Measurements from ENCODE around the gene IL21R.
"Not testable (repeated sequence)": the region's sequence is repeated elsewhere in the genome, so short reads cannot be mapped to it uniquely, and the experiment has no call there.

The IL21R gene

DNA sequence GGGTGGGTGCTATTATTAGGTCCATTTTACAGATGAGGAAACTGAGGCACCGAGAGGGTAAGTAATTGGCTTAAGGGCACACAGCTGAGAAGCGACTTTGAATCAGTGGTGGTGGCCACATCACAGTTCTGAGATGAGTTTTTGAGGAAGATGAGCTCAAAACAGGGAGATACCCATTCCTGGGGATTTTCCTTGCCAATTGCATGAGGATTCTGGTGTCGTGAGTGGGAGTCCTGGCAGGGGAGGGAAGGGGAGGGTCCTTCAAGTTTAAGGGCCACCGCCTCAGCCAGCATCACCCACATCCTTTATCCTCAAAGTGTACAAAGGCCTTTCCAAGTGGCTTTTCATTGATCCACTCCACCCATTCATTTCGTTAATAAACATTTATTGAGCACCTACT lies 45.3 kb downstream of the IL21R start:
- DNase-seq = no peak

DNA sequence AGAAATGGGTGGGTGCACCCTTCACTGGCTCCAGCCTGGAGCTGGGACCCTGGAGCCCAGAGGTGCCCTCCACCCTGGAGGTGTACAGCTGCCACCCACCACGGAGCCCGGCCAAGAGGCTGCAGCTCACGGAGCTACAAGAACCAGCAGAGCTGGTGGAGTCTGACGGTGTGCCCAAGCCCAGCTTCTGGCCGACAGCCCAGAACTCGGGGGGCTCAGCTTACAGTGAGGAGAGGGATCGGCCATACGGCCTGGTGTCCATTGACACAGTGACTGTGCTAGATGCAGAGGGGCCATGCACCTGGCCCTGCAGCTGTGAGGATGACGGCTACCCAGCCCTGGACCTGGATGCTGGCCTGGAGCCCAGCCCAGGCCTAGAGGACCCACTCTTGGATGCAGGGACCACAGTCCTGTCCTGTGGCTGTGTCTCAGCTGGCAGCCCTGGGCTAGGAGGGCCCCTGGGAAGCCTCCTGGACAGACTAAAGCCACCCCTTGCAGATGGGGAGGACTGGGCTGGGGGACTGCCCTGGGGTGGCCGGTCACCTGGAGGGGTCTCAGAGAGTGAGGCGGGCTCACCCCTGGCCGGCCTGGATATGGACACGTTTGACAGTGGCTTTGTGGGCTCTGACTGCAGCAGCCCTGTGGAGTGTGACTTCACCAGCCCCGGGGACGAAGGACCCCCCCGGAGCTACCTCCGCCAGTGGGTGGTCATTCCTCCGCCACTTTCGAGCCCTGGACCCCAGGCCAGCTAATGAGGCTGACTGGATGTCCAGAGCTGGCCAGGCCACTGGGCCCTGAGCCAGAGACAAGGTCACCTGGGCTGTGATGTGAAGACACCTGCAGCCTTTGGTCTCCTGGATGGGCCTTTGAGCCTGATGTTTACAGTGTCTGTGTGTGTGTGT lies 46.8 kb downstream of the IL21R start:
- no peak for DNase-seq

DNA sequence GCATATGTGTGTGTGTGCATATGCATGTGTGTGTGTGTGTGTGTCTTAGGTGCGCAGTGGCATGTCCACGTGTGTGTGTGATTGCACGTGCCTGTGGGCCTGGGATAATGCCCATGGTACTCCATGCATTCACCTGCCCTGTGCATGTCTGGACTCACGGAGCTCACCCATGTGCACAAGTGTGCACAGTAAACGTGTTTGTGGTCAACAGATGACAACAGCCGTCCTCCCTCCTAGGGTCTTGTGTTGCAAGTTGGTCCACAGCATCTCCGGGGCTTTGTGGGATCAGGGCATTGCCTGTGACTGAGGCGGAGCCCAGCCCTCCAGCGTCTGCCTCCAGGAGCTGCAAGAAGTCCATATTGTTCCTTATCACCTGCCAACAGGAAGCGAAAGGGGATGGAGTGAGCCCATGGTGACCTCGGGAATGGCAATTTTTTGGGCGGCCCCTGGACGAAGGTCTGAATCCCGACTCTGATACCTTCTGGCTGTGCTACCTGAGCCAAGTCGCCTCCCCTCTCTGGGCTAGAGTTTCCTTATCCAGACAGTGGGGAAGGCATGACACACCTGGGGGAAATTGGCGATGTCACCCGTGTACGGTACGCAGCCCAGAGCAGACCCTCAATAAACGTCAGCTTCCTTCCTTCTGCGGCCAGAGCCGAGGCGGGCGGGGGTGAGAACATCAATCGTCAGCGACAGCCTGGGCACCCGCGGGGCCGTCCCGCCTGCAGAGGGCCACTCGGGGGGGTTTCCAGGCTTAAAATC lies 47.6 kb downstream of the IL21R start:
- DNase-seq = peak in 2 of 4 experiments; percentile 26 to 28

DNA sequence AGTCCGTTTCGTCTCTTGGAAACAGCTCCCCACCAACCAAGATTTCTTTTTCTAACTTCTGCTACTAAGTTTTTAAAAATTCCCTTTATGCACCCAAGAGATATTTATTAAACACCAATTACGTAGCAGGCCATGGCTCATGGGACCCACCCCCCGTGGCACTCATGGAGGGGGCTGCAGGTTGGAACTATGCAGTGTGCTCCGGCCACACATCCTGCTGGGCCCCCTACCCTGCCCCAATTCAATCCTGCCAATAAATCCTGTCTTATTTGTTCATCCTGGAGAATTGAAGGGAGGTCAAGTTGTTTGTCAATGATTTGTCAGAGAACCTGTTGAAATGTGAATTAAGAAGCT lies 48.2 kb downstream of the IL21R start:
- DNase-seq = no peak

DNA sequence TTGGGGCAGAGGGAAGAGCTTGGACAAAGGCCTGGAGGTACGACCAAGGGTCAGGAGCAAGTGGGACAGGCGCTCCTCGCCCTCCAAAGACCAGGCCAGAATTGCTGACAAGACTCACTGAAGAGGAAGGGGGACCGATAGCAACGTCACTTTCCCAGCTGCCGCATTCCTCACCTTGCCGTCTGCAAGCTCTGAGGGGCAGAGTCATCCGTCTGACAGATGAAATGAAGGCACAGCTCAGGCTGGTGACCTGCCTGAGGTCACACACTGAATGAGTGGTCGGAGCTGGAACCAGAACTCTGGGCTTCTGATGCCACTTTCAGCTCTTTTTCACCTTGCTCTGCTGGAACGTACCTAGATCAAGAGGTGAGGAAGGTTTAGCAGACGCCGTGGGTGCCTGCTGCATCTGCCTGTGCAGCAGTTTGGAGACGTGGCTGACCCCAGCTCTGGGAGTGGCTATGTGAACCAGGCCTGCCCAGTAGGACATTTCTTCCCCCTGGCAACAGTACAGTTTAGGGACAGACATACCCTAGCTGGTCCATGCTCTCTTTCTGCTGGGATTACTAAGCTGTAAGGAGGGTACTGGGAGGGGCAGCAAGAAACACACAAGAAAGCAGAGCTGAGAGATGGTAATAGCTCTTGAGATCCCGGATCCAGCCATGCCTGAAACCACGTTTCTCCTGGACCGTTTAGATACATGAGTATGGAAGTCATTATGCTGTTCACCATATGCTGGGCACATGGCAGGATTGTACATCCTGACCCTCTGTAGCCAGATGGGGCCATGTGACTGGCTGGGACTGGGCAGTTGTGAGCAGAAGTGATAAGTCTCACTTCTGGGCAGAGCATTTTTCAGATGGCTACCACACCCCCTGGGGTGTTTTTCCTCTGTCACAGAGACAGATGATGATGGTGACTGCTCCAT lies 50.9 kb downstream of the IL21R start:
- no peak for DNase-seq

DNA sequence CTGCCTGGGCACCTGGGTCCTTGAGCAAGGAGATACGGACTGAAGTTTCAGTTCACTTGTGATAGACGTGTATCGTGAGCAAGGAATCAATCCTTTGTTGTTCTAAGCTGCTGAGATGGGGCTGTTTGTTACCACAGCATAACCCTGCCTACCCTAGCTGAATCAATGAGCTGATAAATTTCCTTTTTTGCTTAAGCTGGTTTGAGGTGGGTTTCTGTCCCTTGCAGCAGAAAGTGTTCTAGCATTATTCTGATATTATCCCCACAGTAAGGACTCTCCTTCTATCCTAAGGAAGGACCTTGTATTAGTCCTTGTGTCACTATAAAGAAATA lies 51.5 kb downstream of the IL21R start:
- DNase-seq = no peak

DNA sequence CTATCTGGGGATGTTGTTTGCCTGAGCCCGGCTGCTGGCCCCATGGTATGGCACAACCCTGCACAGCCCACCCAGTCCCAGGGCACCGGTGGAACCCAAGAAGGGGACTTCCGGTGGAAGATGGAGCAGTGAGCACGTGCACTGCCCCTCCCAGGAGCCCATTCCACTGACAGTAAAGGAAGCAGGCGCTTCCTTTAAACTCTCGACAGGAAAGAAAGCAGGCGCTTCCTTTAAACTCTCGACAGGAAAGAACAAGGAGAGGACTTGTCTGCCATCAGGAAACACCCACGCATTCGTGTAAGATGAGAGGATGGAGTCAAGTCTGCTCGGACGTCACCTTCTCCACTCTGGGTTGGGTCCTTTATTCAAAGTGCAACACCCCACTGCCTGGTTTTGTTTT lies 53.7 kb downstream of the IL21R start:
- no peak for DNase-seq

DNA sequence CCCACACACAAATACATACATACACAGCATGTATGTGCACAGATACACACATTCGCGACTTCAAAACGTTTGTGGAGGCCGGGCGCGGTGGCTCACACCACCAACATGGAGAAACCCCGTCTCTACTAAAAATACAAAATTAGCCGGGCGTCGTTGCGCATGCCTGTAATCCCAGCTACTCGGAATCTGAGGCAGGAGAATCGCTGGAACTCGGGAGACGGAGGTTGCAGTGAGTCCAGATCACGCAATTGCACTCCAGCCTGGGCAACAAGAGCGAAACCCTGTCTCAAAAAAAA lies 55.6 kb downstream of the IL21R start:
- not testable (repeated sequence) for DNase-seq

DNA sequence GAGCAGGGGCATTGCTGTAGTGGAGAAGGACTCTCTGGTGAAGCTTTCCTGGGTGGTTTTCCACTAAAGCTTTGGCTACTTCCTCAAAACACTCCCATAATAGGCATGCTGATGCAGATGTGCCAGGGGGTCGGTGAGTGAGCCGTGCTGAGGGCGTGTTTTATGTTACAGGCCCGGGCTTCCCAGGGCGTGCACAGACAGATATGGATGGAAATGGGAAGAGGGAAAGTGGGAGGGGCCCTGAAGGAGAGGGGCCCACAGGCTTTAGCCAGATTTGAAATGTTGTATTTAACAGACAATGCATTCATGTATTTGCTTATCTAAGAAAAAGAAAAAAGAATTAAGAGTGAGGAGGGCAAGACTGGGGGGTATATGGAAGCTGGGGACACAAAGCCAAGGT lies 56.3 kb downstream of the IL21R start:
- DNase-seq = no peak

DNA sequence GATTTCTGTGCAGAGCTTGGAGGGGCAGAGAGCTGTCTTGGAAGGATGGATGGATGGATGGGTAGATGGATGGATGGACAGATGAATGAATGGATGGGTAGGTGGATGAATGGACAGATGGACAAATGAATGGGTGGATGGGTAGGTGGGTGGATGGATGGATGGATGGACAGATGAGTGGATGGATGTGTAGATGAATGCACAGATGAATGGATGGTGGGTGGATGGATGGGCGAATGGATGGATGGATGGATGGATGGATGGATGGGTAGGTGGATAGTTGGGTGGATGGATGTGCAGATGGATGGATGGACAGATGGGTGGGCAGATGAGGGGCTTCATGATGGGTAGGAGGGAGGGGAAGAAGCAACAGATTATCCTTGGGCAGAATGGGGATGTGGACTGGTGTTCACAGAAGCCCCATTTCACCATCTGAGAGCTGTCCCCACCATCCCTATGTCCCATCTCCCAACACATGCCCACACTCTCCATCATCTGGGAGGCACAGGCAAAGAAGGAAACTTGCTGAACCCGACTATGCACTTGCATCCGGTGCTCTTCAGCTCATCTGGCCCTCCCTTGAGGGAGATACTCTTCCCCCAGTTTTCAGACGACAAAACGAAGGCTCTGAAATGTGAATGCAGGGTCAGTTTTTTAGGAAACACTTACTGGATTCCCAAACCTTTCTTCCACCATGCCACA lies 57.2 kb downstream of the IL21R start:
- no peak for DNase-seq

DNA sequence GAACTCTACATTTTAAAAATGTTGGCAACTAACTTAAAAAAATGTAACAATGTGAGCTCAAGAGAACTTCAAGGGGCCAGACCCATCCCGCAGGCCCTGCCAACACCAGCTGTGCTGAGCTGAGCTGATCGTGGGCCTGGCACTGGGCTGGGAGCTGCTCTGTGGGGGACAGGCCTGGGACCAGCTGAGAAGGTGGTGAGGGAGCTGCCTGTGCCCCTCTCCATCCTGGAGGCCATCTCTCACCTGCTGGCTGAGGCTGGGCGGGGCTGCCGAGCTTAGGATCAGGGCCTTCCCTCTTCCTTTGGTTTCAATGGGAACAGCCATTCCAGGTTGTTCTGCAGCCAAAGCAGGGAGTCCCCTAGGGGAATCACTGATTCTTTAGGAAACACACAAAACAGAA lies 58.2 kb downstream of the IL21R start:
- no peak for DNase-seq

DNA sequence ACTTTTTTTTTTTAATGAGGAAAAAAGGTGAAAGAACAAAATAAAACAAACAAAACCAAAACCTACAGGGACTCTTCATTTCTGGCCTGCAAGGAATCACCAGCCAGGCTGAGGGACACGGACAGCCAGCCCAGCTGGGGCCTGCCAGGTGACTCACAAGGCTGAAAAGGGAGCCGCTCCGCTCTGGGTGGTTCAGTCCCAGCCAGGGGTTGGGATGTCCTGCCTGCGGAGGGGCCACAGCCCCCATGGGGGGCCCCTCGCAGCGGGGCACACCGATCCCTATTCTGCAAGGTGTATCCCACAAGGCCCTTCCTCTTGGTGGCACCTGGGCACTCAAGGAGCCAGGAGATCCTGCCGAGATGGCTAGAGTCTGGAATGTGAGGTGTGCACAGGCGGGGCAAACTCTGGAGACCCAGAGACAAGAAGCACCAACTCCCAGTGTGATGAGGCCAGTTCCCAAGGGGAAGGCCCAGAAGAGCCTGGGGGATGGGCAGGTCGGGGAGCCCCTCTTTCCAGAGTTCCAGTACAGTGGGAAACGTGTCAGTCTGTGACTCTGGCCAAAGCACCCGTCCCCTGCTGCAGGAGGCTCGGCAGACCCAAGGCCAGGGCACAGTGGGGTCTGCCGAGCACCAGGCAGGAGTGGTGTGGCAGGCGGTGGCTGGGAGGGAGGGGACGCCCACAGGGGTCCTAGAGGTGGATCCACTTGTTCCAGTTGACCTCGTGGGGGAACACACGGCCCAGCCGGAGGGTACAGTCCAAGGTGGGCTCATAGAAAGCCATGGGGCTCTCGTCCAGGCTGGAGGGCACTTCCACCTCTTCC lies 58.9 kb downstream of the IL21R start:
- no peak for DNase-seq

DNA sequence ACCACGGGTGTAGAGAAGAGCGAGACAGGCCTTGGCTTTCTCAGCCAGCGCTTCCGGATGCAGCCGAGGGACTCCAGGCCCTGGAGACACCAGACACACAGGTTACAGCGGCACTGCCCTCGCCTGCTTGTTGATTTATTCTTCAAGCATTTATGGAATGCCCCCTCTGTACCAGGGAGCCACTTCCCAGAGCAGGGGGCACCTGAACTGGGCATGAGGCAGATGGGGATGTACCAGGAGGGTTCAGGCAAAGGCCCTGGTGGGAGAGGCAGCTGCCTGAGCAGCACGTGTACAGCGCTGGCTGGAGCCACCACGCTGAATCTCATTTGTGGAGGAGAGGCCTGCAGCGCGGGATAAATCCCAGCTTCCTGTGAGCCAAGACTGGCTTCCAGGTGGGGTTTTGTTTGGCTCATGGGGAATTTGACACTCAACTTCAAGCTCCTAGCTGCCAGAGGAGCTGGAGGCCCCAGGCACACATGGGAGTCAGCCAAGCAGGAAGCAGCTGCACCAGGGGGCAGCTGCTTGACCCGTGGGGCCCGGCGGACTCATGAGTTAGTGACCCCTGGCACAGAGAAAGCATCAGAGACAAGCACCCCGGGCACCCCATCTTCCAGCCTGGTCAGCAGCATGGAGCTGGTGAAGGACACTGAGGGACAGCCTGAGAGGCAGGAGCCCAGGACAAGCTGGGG lies 59.7 kb downstream of the IL21R start:
- no peak for DNase-seq

DNA sequence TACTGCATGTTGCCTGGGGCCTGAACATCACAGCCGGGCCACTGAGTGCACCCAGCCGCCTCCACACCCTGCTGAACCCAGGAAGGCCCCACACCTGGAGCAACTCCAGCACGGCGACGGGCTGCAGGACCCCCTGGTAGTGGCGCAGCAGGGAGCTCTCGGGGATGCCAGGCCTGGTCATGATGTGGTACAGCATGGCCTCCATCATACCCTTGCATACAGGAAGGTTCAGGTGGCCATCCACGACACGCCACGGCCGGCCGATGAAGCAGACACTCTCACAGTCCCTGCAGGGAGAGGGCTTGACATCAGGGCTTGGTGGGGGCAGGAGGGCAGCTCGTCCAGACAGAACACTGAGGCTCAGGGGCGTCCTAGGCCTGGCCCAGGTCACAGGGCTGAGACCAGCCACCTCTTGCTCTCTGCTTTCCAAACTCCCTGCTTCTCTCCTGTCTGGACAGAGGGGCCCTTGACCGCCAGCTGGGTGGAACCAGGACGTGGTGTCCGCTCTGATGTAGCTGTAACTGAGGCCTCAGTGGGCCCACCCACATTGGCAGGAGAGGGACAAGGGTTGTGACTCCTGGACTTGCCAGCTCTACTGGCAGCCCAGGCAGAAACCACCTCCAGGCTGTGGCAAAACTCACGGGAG lies 60.3 kb downstream of the IL21R start:
- no peak for DNase-seq

DNA sequence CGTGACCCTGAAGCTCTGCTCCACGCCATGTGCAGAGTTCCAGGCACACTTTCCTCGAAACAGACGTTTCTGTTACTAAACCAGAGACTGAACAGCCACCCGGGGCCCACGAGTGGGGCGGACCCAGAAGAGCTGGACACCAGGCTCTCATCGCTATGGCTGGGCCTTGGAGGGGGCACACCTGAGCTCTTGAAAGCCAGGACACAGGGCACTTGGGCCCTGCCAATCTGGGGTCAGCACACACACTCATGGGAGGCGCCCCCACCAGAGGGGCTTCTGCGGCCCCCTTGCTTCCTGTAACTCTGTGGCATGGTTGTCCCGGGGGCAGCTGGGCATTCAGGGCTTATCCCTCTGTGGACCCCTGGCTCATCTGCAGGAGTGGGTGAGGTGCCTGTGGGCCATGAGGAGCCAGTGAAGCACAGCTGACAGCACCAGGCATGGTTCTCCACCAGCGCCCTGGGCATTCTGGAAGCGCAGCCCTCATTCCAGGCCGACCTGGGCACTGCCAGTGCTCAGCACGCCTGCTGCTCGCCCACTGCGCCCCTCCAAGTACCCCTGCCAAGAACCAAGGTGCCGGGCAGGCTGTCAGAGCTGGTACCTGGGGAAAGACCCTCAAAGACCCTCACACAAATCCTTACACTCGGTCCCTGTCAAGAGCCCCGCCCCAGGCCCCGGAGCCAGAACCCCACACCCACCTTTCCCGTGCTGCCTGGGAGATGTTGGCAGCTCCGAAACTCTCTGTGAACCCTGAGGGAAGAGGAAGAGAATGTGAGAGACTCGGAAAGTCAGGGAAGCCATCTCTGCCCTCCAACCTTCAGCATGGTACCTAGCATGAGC lies 61.1 kb downstream of the IL21R start:
- no peak for DNase-seq

DNA sequence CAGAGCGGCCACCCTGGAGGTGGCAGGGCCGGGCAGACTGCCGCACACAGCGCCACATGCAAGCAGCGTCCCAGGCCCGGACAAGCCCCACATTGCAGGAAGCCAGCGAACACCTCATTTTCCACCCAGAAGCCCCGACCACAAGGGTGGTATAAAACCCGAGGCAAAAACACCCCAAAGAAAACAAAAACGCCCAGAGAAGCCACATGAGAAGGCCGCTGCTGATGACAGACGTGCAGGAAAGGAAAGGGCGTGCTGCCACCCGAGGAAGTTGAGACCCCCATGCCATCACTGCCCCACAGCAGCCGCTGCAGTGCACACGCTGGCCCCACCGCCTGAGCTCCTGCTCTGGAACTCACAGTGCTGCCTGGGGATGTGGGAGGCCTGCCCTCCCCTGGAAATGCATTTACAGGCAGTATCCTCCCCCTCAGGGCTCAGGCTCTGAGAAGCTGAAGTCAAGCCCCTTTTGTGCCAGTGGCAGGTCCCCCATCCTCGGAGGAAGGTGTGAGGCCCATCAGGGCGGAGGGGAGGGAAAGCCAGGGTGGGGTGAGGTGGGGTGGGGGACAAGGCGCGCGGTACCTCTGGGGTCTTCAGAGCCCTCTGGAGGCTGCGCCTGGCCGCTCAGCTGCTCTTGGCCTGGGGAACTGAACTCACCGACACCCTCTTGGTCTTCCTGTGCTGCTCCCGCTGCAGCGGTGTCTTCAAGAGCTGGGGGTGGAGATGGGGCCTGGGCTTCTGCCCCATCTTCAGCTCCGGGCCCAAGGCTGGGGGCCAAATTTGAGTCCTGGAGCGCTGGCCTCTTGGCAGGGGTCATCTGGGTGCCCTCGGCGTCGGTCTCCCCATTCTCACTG lies 62.0 kb downstream of the IL21R start:
- DNase-seq = peak in 2 of 4 experiments; percentile 25 to 27

DNA sequence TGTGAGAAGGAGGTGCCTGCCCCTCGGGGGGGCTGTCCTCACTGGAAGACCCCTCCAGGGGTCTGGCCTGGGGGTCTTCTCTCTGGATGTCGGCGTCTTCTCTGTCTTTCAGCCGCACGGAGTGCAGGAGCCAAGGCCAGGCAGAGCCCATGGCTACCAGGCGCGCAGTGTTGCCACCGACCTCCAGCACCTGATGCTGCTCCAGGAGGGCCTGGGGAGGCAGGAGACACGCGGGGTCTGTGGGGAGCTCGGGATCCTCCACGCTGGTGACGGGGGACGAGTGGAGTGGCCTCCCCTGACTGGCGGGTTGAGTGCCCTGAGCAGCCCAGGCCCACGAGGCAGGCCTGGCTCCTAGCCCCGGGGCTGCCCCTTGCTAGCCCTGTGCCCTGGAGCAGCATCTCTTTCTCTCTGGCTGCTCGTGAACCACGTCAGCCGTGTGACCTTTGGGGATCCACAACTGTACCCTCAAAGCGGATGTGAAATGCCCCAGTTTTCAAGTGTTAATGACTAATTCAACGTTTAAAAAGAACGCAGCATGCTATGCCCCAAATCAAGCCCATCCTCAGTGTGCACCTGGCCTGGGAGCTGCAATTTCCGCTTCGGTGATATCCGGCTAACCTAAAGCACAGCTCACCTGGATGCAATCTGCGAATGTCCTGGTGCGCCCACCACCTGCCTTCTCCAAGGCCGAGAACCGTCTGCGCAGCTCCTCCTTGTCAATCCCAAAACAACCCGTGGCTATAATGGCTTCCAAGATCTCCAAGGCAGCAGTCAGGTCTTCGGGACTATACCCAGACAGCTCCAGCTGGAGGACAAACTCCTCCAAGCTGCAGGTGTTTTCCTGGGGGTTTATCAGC lies 62.9 kb downstream of the IL21R start:
- no peak for DNase-seq

DNA sequence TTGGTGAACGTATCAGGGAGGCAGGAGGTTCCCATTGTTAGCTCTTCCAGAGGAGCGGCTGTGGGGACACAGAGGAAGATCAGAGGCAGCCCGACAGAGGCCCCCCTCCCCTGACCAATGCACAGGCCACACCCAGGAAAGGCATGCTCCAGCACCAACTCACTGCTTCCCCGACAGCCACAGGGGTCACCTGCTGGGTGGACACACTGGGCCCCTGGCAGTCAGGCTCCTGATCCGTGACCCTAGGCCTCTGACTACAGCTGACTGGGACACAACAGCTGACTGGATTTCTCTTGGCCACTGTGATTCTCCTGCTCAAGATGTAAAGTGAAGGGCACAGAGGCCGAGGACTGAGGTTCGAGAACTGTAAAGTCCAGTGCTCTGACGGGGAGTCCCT lies 63.5 kb downstream of the IL21R start:
- DNase-seq = no peak
